GM12801 (cell line): ENCODE measurements around the gene LDLRAD3.

ENCODE experiments used
- CTCF ChIP-seq: IDR thresholded peaks from one replicate; pipeline ENCODE4 v1.5.1; 2011; ENCODE audit warnings: control low read depth; ENCODE audit not compliant: insufficient read length; ENCODE audit errors: extremely low read depth

Gene LDLRAD3

GRCh38 chr11:36114095-36114494, 170.2 kb downstream of the LDLRAD3 start:
- no peak for TF ChIP-seq CTCF

GRCh38 chr11:36115378-36115801, 171.5 kb downstream of the LDLRAD3 start:
- no peak for TF ChIP-seq CTCF

- no peak for TF ChIP-seq CTCF
Observed at GRCh38 chr11:36116161-36116560, 172.3 kb downstream of the LDLRAD3 start.

- TF ChIP-seq CTCF, result no peak
Observed at GRCh38 chr11:36118084-36118483, 174.2 kb downstream of the LDLRAD3 start.

- TF ChIP-seq CTCF, result no peak
Observed at GRCh38 chr11:36119300-36119699, 175.4 kb downstream of the LDLRAD3 start.

GRCh38 chr11:36121054-36121453, 177.2 kb downstream of the LDLRAD3 start:
- TF ChIP-seq CTCF, result no peak

- TF ChIP-seq CTCF, result no peak
Observed at GRCh38 chr11:36122671-36123070, 178.8 kb downstream of the LDLRAD3 start.
